Activated CD8-positive, alpha-beta memory T cell treated with anti-CD3 and anti-CD28 coated beads, Interleukin-2, amount 10 ng/mL, durations not matched to agents 7 days and 5 days (primary cell): ENCODE results near the gene NDUFA8. TPM values are rescaled to one million over a fixed set of nuclear protein-coding genes. Genes with fewer than 3 reads are reported as not detected.
"Not testable (repeated sequence)": the region's sequence is repeated elsewhere in the genome, so short reads cannot be mapped to it uniquely, and the experiment has no call there.

Experiments used
- ATAC-seq: fragments of 150-1000 bp; cut with Tn5 transposase; one replicate; pipeline ENCODE4 v1.10.0; 2021; ENCODE audit warnings: moderate library complexity
- CTCF ChIA-PET: fragments of 350-600 bp; sonication (Branson Sonifier 250); formaldehyde crosslinking; loops from one replicate; lab custom pipeline; 2021; ENCODE audit warnings: antibody characterized with exemption; lab: Charles Lee
- DNase-seq: peaks from one replicate; pipeline ENCODE4 v3.0.0-alpha.2; 2020
- H3K27ac Mint-ChIP-seq: one replicate; pipeline ENCODE4 v1.8.0; 2021; ENCODE audit warnings: mild to moderate bottlenecking, mixed read lengths
- H3K27me3 Mint-ChIP-seq: one replicate; pipeline ENCODE4 v1.8.0; 2021; ENCODE audit warnings: mixed read lengths
- H3K36me3 Mint-ChIP-seq: one replicate; pipeline ENCODE4 v1.8.0; 2021; ENCODE audit warnings: mild to moderate bottlenecking, mixed read lengths
- H3K4me1 Mint-ChIP-seq: one replicate; pipeline ENCODE4 v1.8.0; 2021; ENCODE audit warnings: mixed read lengths
- H3K4me3 Mint-ChIP-seq: one replicate; pipeline ENCODE4 v1.8.0; 2021; ENCODE audit warnings: mild to moderate bottlenecking, moderate library complexity, mixed read lengths
- H3K9me3 Mint-ChIP-seq: one replicate; pipeline ENCODE4 v1.8.0; 2022; ENCODE audit warnings: low read depth, mixed read lengths
- total RNA-seq, 2 experiments: library from RNA; stranded (reverse); gene quantifications; one replicate each; pipeline ENCODE4 v1.2.3, GENCODE V29; 2021

NDUFA8 gene
- total RNA-seq, 2 experiments from 2014 or later = 36.4 to 49.1 TPM

DNA sequence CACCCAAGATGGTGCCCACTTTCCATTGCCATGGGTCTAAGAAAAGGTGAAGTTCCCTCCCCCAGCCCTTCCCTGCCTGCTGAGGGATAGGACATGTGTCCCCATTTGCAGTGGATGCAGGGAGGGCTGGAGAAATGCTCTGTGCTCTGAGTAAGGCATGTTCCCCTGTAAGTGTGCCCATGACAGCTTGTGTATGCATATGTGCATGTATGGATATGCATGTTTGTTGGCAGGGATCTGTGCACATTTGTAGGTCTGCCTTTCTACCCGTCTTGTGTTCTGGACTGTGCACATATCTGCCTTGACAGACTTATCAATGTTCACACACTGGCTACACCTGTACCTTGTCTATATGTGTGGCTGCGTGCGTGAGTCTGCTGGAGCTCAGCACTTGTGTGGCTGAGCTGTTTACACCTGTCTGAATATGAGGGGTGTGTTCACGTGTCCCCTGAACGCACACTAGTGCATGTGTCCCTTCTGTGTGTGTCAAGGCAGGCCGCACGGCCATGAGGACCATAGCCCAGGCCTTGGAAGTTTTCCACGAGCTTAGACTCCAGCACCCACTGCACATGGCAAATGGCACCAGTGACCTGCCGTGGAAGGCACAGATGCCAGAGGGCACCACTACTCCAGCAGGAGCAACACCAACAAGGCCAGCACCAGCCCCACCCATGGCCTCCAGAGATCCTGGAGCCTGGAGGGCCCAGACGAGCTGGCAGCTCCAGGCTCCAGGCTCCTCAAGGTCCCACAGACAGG, 39.1 kb downstream of the NDUFA8 start:
- Mint-ChIP-seq H3K4me1 (peaks cover 9% of the 10 kb centered on the region), H3K4me3 (no peak overlapping the region), H3K9me3 (no peaks in the 10 kb centered on the region), H3K27ac (no peak overlapping the region), H3K36me3 (no peaks in the 10 kb centered on the region), H3K27me3 (peaks cover 16% of the 10 kb centered on the region)
- DNase-seq = no peak
- CTCF ChIA-PET = interaction anchor here (1.7 to 13.1 kb wide), 7 partner anchors 11 to 344 kb away, joined by 3 to 304 read pairs (median 11); partner anchors contain the start of gene TTLL11
- no peak for ATAC-seq

DNA sequence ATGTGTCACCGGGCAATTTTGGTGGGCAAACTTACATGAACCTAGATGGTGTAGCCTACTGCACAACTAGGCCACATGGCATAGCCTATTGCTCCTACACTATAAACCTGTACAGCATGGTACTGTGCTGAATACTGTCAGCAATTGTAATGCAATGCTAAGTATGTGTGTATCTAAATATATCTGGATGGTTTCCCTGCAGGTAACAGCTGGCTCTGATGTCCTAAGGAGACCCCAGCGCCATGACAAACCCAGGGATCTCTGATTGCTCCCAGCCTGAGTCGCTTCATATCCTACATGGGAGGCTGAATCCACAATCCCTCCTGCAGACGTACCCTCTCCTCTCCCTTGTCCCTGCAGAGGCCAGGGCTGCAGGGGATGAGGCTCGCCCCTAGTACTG, 39.9 kb downstream of the NDUFA8 start:
- Mint-ChIP-seq H3K36me3 (no peaks in the 10 kb centered on the region), H3K4me3 (no peak overlapping the region), H3K27me3 (peaks cover 12% of the 10 kb centered on the region), H3K4me1 (peaks cover 7% of the 10 kb centered on the region), H3K9me3 (no peaks in the 10 kb centered on the region), H3K27ac (no peak overlapping the region)
- DNase-seq (no peak), ATAC-seq (no peak)
- CTCF ChIA-PET = interaction anchor here (9.4 to 13.1 kb wide), 2 partner anchors 24 to 230 kb away, joined by 294 to 304 read pairs; partner anchors contain the start of gene TTLL11

DNA sequence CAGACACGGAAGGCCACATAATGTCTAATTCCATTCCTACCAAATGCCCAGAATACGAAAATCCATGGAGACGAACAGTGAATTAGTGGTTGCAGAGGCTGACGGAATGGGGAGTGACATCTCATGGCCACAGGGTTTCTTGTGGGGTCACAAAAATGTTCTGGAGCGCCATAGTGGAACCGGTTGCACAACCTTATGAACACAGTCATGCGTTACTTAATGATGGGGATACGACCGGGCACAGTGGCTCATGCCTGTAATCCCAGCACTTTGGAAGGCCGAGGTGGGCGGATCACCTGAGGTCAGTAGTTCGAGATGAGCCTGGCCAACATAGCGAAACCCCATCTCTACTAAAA, 40.4 kb downstream of the NDUFA8 start:
- peaks cover 7% of the 10 kb centered on the region for H3K27me3 Mint-ChIP-seq
- H3K4me3 Mint-ChIP-seq = no peak overlapping the region
- ATAC-seq (no peak), DNase-seq (no peak)
- CTCF ChIA-PET = interaction anchor here (1.2 to 13.1 kb wide), 3 partner anchors 23 to 231 kb away, joined by 5 to 304 read pairs (median 294); partner anchors contain the start of gene TTLL11
- H3K4me1 Mint-ChIP-seq = peaks cover 7% of the 10 kb centered on the region
- H3K9me3 Mint-ChIP-seq = no peaks in the 10 kb centered on the region
- no peaks in the 10 kb centered on the region for H3K36me3 Mint-ChIP-seq
- H3K27ac Mint-ChIP-seq = no peak overlapping the region

DNA sequence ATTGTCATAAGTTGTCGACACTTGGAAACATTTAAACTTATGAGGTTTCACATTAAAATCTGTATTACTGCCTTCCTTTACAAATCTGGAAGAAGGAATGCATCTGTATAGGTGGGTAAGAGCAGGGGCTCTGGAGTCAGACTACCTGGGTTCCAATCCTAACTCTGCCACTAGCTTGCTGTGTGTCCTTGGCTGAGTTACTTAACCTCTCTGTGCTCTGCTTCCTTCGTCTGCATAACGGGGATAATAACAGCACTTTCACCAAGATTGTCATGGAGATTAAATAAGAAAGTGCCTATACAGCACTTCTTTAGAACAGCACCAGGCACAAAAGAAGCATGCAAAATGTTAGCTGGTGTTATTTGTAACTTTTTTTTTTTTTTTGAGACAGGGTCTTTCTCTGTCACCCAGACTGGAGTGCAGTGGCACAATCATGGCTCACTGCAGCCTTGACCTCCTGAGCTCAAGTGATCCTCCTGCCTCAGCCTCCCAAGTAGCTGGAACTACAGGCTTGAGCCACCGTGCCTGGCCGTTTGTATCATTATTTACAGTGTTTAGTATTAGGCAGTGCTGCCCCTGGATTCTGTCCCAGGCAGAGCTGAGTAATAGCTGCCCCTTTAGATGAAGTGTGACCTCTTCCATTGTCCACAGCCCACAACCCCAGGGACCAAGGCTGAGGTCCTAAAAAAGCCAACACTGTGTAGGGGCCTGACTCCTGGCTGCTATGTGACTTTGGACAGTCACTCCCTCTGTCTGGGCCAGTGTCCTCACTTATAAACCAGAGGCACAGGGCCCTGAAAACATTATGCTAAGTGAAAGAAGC, 41.0 kb downstream of the NDUFA8 start:
- DNase-seq (no peak), ATAC-seq (no peak)
- H3K4me1 Mint-ChIP-seq = peaks cover 7% of the 10 kb centered on the region
- H3K4me3 Mint-ChIP-seq = no peak overlapping the region
- no peaks in the 10 kb centered on the region for H3K36me3 Mint-ChIP-seq
- H3K9me3 Mint-ChIP-seq = no peaks in the 10 kb centered on the region
- CTCF ChIA-PET = interaction anchor here (1.2 to 13.1 kb wide), 2 partner anchors 23 to 232 kb away, joined by 5 to 294 read pairs; partner anchors contain the start of gene TTLL11
- H3K27ac Mint-ChIP-seq = no peak overlapping the region
- peaks cover 5% of the 10 kb centered on the region for H3K27me3 Mint-ChIP-seq

DNA sequence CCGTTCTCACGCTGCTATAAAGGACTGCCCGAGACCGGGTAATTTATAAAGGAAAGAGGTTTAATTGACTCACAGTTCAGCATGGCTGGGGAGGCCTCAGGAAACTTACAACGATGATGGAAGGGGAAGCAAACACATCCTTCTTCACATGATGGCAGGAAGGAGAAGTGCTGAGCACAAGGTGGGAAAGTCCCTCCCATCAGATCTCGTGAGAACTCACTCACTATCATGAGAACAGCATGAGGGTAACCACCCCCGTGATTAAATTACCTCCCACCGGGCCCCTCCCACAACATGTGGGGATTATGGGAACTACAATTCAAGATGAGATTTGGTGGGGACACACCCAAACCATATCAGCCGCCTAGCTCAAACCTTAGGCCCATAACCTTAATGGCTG, 42.3 kb downstream of the NDUFA8 start:
- not testable (repeated sequence) for H3K4me1 Mint-ChIP-seq, H3K4me3 Mint-ChIP-seq, DNase-seq, H3K36me3 Mint-ChIP-seq, H3K27ac Mint-ChIP-seq, H3K9me3 Mint-ChIP-seq, ATAC-seq, H3K27me3 Mint-ChIP-seq
- CTCF ChIA-PET = interaction anchor here (2.2 to 13.1 kb wide), 3 partner anchors 8 to 234 kb away, joined by 8 to 294 read pairs (median 12); partner anchors contain the start of gene TTLL11

DNA sequence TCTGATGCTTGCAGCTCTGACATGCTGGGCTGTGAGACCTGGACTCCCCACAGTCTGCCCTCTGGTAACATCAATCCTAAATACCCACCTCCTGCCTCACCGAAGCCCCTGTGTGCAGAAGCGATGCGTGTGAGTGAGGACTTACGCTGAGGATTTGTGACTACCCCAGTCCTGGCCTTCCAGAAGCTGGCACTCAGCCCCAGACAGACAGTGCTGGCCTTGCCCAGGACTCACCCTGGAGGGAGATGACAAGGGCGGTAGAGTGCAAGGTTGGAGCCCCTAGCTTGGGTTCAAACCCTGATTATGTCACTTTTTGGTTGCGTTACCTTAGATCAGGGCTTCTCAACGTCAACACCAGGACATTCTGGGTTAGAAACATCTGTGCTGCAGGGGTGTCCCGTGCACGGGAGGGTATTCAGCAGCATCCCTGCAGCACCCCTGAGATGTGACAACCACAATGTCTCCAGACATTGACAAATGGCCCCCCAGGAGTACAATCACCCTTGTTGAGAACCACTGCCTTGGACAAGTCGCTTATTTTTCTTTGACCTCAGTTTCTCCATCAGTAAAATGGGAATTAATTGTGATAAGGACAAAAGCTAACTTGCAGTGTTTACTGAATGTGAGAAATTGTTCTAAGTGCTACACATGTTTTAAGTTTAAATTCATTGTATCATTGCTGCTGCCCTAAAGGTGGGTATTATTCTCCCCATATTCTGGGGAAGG, 43.0 kb downstream of the NDUFA8 start:
- CTCF ChIA-PET = interaction anchor here (2.2 to 13.1 kb wide), 3 partner anchors 9 to 234 kb away, joined by 8 to 294 read pairs (median 12); partner anchors contain the start of gene TTLL11
- Mint-ChIP-seq H3K9me3 (no peaks in the 10 kb centered on the region), H3K4me1 (no peaks in the 10 kb centered on the region), H3K27ac (no peak overlapping the region), H3K4me3 (no peak overlapping the region), H3K27me3 (peaks cover 5% of the 10 kb centered on the region), H3K36me3 (no peaks in the 10 kb centered on the region)
- ATAC-seq (no peak), DNase-seq (no peak)

DNA sequence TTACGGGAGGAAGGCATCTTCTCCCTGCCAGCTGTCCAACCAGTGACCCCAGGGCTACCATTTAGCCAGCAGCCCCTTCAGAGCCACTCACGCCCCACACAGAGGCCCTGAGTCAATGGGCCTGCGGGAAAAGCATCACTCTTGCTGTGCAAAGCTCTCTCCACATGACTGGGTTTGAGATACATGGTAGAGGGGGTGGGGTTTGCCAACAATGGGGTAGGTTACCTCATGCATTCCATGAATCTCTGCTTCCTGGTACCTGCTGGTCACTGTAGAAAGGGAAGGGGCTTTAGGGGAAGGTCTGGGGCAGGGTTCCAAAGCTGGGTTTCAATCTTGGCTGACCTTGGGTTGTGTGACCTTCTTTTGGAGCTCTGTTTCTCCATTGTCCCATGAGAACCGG, 43.5 kb downstream of the NDUFA8 start:
- ATAC-seq (no peak), DNase-seq (no peak)
- Mint-ChIP-seq H3K9me3 (no peaks in the 10 kb centered on the region), H3K27me3 (peaks cover 5% of the 10 kb centered on the region), H3K4me3 (no peak overlapping the region), H3K27ac (no peak overlapping the region), H3K36me3 (no peaks in the 10 kb centered on the region), H3K4me1 (no peaks in the 10 kb centered on the region)
- CTCF ChIA-PET = interaction anchor here (2.2 to 13.1 kb wide), 3 partner anchors 10 to 235 kb away, joined by 8 to 294 read pairs (median 12); partner anchors contain the start of gene TTLL11

DNA sequence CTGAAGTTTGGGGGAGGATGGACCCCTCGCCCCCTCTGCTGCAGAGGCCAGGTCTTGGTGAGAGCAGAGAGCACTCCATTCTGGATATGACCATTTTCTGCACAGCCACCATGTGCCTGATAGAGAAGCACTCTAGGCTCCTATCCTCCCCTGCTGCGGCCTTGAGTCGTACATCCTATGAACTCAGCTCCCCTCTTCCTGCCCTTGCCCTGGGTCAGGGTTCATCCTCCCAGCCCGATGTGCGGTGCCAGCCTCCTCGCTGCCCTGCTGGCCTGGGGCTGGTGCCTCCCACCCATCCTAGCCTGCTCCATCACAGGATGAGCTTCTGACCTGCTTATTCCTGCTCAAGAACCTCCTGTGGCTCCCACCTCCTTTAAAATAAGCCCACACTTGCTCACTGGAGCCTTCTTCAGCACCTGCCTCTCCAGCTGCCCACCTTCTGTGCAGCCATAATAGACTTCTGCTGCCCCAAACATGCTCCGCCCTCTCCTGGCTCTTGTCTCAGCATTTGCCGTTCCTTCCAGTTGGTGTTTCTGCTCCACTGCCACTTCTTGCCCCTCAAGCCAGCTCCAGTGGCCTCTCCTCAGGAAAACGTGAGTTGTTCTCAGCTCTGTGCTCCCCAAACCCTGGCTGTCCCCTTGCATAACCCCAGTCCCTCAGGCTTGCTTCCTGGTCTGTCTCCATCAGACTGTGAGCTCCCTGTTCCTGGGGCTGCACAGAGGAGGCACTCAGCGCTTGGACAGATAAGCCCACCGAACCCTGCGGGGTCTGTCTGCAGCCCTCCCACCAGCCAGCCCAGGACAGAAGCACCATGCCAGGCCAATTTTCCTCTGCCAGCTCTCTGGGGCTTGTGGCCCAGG, 44.2 kb downstream of the NDUFA8 start:
- no peaks in the 10 kb centered on the region for H3K4me1 Mint-ChIP-seq

DNA sequence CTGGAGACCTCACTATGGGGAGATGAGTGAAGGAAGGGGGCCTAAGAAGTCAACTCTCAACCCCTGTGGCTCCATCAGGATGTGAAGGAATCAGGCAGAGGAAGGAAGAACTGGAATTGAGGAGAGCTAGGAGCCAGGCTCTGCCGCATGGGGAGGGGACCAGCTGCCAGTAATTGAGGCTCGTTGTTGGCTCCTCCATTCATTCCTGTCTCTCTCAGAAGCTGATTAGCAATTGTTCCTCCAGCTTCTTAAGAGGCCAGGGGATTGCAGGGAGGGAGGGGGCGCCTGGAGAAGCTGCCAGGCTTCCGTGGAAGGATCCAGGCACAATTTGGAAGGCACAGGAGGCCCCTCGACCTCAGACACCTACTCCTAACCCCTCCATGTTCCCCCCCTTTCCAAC, 46.0 kb downstream of the NDUFA8 start:
- Mint-ChIP-seq H3K9me3 (no peaks in the 10 kb centered on the region), H3K27ac (no peak overlapping the region), H3K36me3 (no peaks in the 10 kb centered on the region), H3K4me1 (no peaks in the 10 kb centered on the region), H3K4me3 (no peak overlapping the region), H3K27me3 (peaks cover 5% of the 10 kb centered on the region)
- DNase-seq = no peak
- CTCF ChIA-PET = interaction anchor here (0.5 to 5.1 kb wide), 3 partner anchors 12 to 46 kb away, joined by 3 to 26 read pairs (median 3); no protein-coding TSS in a partner anchor
- ATAC-seq = no peak

More for the DNA sequence above, 44.2 kb downstream of the NDUFA8 start:
- H3K36me3 Mint-ChIP-seq = no peaks in the 10 kb centered on the region
- H3K27ac Mint-ChIP-seq = no peak overlapping the region
- H3K27me3 Mint-ChIP-seq = peaks cover 5% of the 10 kb centered on the region
- no peak overlapping the region for H3K4me3 Mint-ChIP-seq
- H3K9me3 Mint-ChIP-seq = no peaks in the 10 kb centered on the region
- DNase-seq = no peak
- ATAC-seq = no peak
- CTCF ChIA-PET = interaction anchor here (2.2 to 13.1 kb wide), 3 partner anchors 10 to 235 kb away, joined by 8 to 294 read pairs (median 12); partner anchors contain the start of gene TTLL11

DNA sequence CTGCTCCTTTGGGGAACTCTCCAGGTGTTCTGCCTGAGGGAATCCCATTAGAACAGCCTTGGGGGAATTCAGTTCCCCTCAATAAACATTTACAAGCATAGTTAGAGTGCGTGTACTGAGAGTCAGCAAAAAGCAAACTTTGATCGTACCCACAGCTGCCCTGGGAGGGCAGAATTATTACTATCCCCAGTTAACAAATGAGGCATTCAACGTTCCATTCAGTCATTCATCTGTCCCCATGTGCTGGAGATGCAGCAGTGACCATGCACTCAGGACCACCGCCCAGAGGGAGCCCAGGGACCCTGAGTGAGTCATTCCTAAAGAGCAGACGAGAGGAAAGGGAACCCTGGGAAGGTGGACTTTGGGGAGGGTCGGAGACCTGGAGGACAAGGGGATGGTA, 47.3 kb downstream of the NDUFA8 start:
- Mint-ChIP-seq H3K27me3 (peaks cover 5% of the 10 kb centered on the region), H3K9me3 (no peaks in the 10 kb centered on the region), H3K4me1 (no peaks in the 10 kb centered on the region), H3K36me3 (no peaks in the 10 kb centered on the region), H3K4me3 (no peak overlapping the region), H3K27ac (no peak overlapping the region)
- CTCF ChIA-PET = interaction anchor here (0.6 to 5.1 kb wide), 3 partner anchors 12 to 903 kb away, joined by 3 to 26 read pairs (median 7); no protein-coding TSS in a partner anchor
- DNase-seq (no peak), ATAC-seq (no peak)

DNA sequence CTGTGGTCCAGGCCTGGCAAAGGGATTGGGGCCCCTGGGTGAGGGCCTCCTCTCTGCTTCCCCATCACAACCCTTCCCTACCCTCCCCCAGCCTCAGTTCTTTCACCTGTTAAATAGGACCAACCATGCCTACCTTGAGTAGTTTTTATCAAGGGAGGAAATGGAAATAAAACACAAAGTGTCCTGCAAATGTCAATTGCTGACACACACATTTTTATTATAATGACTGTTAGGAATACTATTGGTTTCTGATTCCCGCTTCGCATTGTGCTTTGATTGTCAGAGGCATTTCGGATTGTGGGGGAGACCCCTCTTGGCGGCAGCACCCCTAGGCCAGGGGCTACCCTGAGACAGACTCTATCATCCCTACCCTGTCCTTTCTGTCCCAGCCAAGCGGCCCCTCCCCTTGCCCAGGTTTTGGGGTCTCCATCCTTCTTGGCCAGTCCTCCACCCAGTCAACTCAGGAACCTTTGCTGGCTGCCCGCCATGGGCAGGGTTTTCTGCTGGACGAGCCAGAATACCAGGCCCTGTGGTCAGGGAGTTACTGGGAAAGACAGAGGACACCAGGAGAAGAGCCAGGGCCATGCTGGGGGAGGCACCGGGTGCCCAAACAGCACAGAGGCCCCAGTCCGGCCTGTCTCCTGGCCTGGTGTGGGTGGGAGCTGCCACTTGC, 48.0 kb downstream of the NDUFA8 start:
- DNase-seq (no peak), ATAC-seq (no peak)
- Mint-ChIP-seq H3K36me3 (no peaks in the 10 kb centered on the region), H3K27ac (no peak overlapping the region), H3K4me1 (no peaks in the 10 kb centered on the region), H3K27me3 (peaks cover 5% of the 10 kb centered on the region), H3K4me3 (no peak overlapping the region), H3K9me3 (no peaks in the 10 kb centered on the region)
- CTCF ChIA-PET = interaction anchor here (2.7 to 5.1 kb wide), 2 partner anchors 13 kb away, joined by 7 to 26 read pairs; no protein-coding TSS in a partner anchor
